WTC11 (cell line): ENCODE results near the gene ALK. TPM values are rescaled to one million over a fixed set of nuclear protein-coding genes. Genes with fewer than 3 reads are reported as not detected.

ENCODE experiments used
- ATAC-seq: fragments of 200-7000 bp; cut with Tn5 transposase; 2 replicates; pipeline ENCODE4 v1.10.0; 2021; ENCODE audit warnings: mild to moderate bottlenecking, moderate library complexity
- CTCF ChIA-PET: fragments of 300-600 bp; sonication (Branson Sonifier 250); formaldehyde crosslinking; loops from one replicate; lab custom pipeline; 2021; ENCODE audit warnings: antibody characterized with exemption; lab: Charles Lee
- POLR2A ChIA-PET: fragments of 350-600 bp; sonication (Branson Sonifier 250); formaldehyde crosslinking; loops from one replicate; lab custom pipeline; 2021; ENCODE audit warnings: antibody characterized with exemption; lab: Charles Lee
- DNase-seq: peaks from one replicate; pipeline ENCODE4 v3.0.0; 2021; ENCODE audit warnings: low spot score
- H3K27ac Mint-ChIP-seq: 2 replicates; pipeline ENCODE4 v1.8.0; 2021; ENCODE audit warnings: mixed read lengths
- H3K27me3 Mint-ChIP-seq: 2 replicates; pipeline ENCODE4 v1.8.0; 2021; ENCODE audit warnings: low read depth, mild to moderate bottlenecking, moderate library complexity, mixed read lengths
- H3K36me3 Mint-ChIP-seq: 2 replicates; pipeline ENCODE4 v1.8.0; 2021; ENCODE audit warnings: mixed read lengths
- H3K4me1 Mint-ChIP-seq: 2 replicates; pipeline ENCODE4 v1.8.0; 2022; ENCODE audit warnings: mixed read lengths
- H3K4me3 Mint-ChIP-seq: 2 replicates; pipeline ENCODE4 v1.8.0; 2021; ENCODE audit warnings: mild to moderate bottlenecking, moderate library complexity, mixed read lengths
- H3K9me3 Mint-ChIP-seq: 2 replicates; pipeline ENCODE4 v1.8.0; 2021; ENCODE audit warnings: mixed read lengths
- ATF1 ChIP-seq: sonication (generic); formaldehyde crosslinking; IDR thresholded peaks from 2 replicates; pipeline ENCODE4 v1.8.1; 2023; ENCODE audit warnings: mild to moderate bottlenecking, moderate library complexity, missing genetic modification reagents
- E2F4 ChIP-seq: sonication (generic); formaldehyde crosslinking; IDR thresholded peaks from 2 replicates; pipeline ENCODE4 v1.8.1; 2022; ENCODE audit warnings: low read depth, mild to moderate bottlenecking, moderate library complexity, missing genetic modification reagents, borderline replicate concordance
- ELF4 ChIP-seq: sonication (generic); formaldehyde crosslinking; IDR thresholded peaks from 2 replicates; pipeline ENCODE4 v1.8.1; 2022; ENCODE audit warnings: low read depth, mild to moderate bottlenecking, moderate library complexity, missing genetic modification reagents
- IRF1 ChIP-seq: sonication (generic); formaldehyde crosslinking; IDR thresholded peaks from 2 replicates; pipeline ENCODE4 v1.8.0; 2023; ENCODE audit warnings: missing genetic modification reagents
- IRF2 ChIP-seq: sonication (generic); formaldehyde crosslinking; IDR thresholded peaks from 2 replicates; pipeline ENCODE4 v1.8.0; 2022; ENCODE audit warnings: low read depth, missing genetic modification reagents, borderline replicate concordance
- JUN ChIP-seq: sonication (generic); formaldehyde crosslinking; IDR thresholded peaks from 2 replicates; pipeline ENCODE4 v1.8.0; 2023; ENCODE audit warnings: mild to moderate bottlenecking, missing genetic modification reagents
- KAT7 ChIP-seq: sonication (generic); formaldehyde crosslinking; IDR thresholded peaks from 2 replicates; pipeline ENCODE4 v1.8.1; 2023; ENCODE audit warnings: missing genetic modification reagents, mild to moderate bottlenecking, borderline replicate concordance
- NFE2L1 ChIP-seq: sonication (generic); formaldehyde crosslinking; IDR thresholded peaks from 2 replicates; pipeline ENCODE4 v1.8.1; 2023; ENCODE audit warnings: missing genetic modification reagents
- RELA ChIP-seq: sonication (generic); formaldehyde crosslinking; IDR thresholded peaks from 2 replicates; pipeline ENCODE4 v1.8.1; 2022; ENCODE audit warnings: missing genetic modification reagents, mild to moderate bottlenecking, borderline replicate concordance
- RORB ChIP-seq: fragments of 250-450 bp; sonication (Bioruptor Pico); IDR thresholded peaks from 2 replicates; pipeline ENCODE4 v1.9.0; 2021; ENCODE audit warnings: mild to moderate bottlenecking
- SP1 ChIP-seq: sonication (generic); formaldehyde crosslinking; conservative IDR thresholded peaks from 2 replicates; pipeline ENCODE4 v1.8.1; 2022; ENCODE audit warnings: missing genetic modification reagents
- ZNF416 ChIP-seq: fragments of 250-450 bp; sonication (Bioruptor Pico); IDR thresholded peaks from 2 replicates; pipeline ENCODE4 v1.9.0; 2021; ENCODE audit warnings: mild to moderate bottlenecking, inconsistent platforms
- ZNF512 ChIP-seq: sonication (generic); formaldehyde crosslinking; IDR thresholded peaks from 2 replicates; pipeline ENCODE4 v1.8.1; 2022; ENCODE audit warnings: missing genetic modification reagents, borderline replicate concordance
- total RNA-seq: library from RNA; stranded (reverse); gene quantifications from 3 replicates; pipeline ENCODE4 v1.2.3, GENCODE V29; 2021
- TF ChIP-seq, protein P1 (sequence below): sonication (generic); formaldehyde crosslinking; IDR thresholded peaks from 2 replicates; pipeline ENCODE4 v1.8.0; 2022; ENCODE audit warnings: missing genetic modification reagents
- TF ChIP-seq, protein P2 (sequence below): sonication (generic); formaldehyde crosslinking; IDR thresholded peaks from 2 replicates; pipeline ENCODE4 v1.8.1; 2022; ENCODE audit warnings: mild to moderate bottlenecking, moderate library complexity, missing genetic modification reagents
- TF ChIP-seq, protein P3 (sequence below): sonication (generic); formaldehyde crosslinking; IDR thresholded peaks from 2 replicates; pipeline ENCODE4 v1.8.1; 2023; ENCODE audit warnings: mild to moderate bottlenecking, missing genetic modification reagents
- TF ChIP-seq, protein P4 (sequence below): fragments of 250-450 bp; sonication (Bioruptor Pico); IDR thresholded peaks from 2 replicates; pipeline ENCODE4 v1.9.0; 2021; ENCODE audit warnings: mild to moderate bottlenecking

ALK gene
- total RNA-seq, 1 experiment from 2014 or later: not detected

- ATAC-seq: no peak
- TF ChIP-seq JUN (CRISPR knock-in tag): no peak
- TF ChIP-seq, all 79 proteins: peak for 0
- Mint-ChIP-seq H3K27ac (no peak overlapping the region), H3K27me3 (no peaks in the 10 kb centered on the region), H3K4me1 (peaks cover 16% of the 10 kb centered on the region), H3K4me3 (no peak overlapping the region), H3K36me3 (peaks cover 4% of the 10 kb centered on the region; the same call in 1 of the 2 replicates), H3K9me3 (peaks cover 12% of the 10 kb centered on the region)
- DNase-seq: no peak
- POLR2A ChIA-PET: no interaction called here
- CTCF ChIA-PET: no interaction called here
These were observed 645.2 kb downstream of the ALK start for GRCh38 chr2:29276151-29276550.

DNA sequence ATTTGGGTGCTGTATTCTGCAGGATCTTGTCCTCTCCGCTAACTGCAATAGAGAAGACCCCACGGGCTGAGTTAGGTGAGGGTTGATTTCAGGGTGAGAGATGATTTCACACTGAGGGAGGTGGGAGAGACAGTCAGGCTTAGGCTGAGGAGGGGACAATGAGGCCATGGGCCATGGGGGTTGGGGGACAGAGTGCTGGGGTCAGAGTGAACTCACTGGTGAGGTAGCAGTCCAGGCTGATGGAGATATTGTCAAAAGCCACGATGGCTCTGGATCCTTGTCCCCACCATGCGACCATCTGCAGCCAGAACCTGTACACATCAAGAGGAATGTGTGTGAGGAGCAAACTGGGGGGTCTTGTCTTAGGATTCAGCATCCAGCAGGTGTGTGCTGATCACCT lies 646.2 kb downstream of the ALK start:
- ChIA-PET CTCF (no interaction called here), POLR2A (no interaction called here)
- DNase-seq (no peak), ATAC-seq (no peak)
- H3K9me3 Mint-ChIP-seq: peaks cover 5% of the 10 kb centered on the region
- peaks cover 23% of the 10 kb centered on the region for H3K4me1 Mint-ChIP-seq
- H3K4me3 Mint-ChIP-seq: no peak overlapping the region
- H3K27me3 Mint-ChIP-seq: no peaks in the 10 kb centered on the region
- no peak overlapping the region for H3K27ac Mint-ChIP-seq
- H3K36me3 Mint-ChIP-seq: peaks cover 3% of the 10 kb centered on the region; the same call in 1 of the 2 replicates
- TF ChIP-seq, protein P1, sequence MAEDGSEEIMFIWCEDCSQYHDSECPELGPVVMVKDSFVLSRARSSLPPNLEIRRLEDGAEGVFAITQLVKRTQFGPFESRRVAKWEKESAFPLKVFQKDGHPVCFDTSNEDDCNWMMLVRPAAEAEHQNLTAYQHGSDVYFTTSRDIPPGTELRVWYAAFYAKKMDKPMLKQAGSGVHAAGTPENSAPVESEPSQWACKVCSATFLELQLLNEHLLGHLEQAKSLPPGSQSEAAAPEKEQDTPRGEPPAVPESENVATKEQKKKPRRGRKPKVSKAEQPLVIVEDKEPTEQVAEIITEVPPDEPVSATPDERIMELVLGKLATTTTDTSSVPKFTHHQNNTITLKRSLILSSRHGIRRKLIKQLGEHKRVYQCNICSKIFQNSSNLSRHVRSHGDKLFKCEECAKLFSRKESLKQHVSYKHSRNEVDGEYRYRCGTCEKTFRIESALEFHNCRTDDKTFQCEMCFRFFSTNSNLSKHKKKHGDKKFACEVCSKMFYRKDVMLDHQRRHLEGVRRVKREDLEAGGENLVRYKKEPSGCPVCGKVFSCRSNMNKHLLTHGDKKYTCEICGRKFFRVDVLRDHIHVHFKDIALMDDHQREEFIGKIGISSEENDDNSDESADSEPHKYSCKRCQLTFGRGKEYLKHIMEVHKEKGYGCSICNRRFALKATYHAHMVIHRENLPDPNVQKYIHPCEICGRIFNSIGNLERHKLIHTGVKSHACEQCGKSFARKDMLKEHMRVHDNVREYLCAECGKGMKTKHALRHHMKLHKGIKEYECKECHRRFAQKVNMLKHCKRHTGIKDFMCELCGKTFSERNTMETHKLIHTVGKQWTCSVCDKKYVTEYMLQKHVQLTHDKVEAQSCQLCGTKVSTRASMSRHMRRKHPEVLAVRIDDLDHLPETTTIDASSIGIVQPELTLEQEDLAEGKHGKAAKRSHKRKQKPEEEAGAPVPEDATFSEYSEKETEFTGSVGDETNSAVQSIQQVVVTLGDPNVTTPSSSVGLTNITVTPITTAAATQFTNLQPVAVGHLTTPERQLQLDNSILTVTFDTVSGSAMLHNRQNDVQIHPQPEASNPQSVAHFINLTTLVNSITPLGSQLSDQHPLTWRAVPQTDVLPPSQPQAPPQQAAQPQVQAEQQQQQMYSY: no peak
- TF ChIP-seq IRF1 (CRISPR knock-in tag): no peak
- TF ChIP-seq, protein P2, sequence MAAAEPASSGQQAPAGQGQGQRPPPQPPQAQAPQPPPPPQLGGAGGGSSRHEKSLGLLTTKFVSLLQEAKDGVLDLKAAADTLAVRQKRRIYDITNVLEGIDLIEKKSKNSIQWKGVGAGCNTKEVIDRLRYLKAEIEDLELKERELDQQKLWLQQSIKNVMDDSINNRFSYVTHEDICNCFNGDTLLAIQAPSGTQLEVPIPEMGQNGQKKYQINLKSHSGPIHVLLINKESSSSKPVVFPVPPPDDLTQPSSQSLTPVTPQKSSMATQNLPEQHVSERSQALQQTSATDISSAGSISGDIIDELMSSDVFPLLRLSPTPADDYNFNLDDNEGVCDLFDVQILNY (CRISPR knock-in tag): no peak
- TF ChIP-seq E2F4 (CRISPR knock-in tag): no peak
- no peak for TF ChIP-seq RELA (CRISPR knock-in tag)
- TF ChIP-seq ZNF416 (CRISPR knock-in tag): no peak
- no peak for TF ChIP-seq SP1 (CRISPR knock-in tag)
- TF ChIP-seq IRF2 (CRISPR knock-in tag): no peak
- TF ChIP-seq, protein P3, sequence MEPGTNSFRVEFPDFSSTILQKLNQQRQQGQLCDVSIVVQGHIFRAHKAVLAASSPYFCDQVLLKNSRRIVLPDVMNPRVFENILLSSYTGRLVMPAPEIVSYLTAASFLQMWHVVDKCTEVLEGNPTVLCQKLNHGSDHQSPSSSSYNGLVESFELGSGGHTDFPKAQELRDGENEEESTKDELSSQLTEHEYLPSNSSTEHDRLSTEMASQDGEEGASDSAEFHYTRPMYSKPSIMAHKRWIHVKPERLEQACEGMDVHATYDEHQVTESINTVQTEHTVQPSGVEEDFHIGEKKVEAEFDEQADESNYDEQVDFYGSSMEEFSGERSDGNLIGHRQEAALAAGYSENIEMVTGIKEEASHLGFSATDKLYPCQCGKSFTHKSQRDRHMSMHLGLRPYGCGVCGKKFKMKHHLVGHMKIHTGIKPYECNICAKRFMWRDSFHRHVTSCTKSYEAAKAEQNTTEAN: no peak
- no peak for TF ChIP-seq RORB (CRISPR knock-in tag)
- TF ChIP-seq ELF4 (CRISPR knock-in tag): no peak
- TF ChIP-seq NFE2L1 (CRISPR knock-in tag): no peak
- no peak for TF ChIP-seq KAT7 (CRISPR knock-in tag)
- TF ChIP-seq, protein P4, sequence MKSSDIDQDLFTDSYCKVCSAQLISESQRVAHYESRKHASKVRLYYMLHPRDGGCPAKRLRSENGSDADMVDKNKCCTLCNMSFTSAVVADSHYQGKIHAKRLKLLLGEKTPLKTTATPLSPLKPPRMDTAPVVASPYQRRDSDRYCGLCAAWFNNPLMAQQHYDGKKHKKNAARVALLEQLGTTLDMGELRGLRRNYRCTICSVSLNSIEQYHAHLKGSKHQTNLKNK (CRISPR knock-in tag): no peak
- no peak for TF ChIP-seq ATF1 (CRISPR knock-in tag)
- TF ChIP-seq ZNF512: no peak
